Stimulated activated CD8-positive, alpha-beta memory T cell treated with anti-CD3 and anti-CD28 coated beads, Interleukin-7, amount 100 ng/mL, for 1 hour (primary cell): Measurements from ENCODE around the gene BCL2.
"Not testable (repeated sequence)": the region's sequence is repeated elsewhere in the genome, so short reads cannot be mapped to it uniquely, and the experiment has no call there.

ENCODE experiments used
- DNase-seq, 2 donors: peaks; one replicate each; pipeline ENCODE4 v3.0.0-alpha.2; 2020; ENCODE audit warnings: low read depth in 2 of 2

Gene BCL2

DNA sequence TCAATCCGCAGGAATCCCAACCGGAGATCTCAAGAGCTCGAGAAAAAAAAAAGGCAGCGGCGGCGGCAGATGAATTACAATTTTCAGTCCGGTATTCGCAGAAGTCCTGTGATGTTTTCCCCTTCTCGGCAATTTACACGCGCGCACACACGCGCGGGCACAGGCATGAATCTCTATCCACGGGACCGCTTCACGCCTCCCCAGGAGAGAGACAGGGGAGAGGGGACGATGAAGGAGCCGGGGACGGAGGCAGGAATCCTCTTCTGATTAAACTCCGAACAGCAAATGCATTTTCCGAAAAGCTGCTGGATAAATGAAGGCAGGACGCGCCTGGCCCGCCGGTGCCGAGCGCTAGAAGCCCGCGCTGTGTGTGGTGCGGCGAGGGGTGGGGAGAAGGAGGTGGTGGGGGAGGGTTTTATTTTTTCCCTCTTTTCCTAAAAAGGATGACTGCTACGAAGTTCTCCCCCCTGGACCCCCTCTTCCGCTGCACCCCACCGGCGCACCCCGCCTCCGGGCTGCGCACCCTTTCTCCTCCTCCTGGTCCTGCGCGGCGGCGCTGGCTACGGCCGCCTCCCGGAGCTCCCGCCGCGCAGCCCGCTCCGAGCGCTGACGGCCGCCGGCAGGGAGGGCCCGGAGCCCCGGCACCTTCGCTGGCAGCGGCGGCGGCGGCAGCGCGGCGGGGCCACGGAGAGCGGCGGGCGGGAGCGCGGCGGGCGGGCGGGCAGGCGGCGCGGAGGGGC lies at the start of gene BCL2:
Gene BCL2, minus strand, starts transcription at position 387 of the 740 bp plus-strand sequence.
- no peak for DNase-seq

DNA sequence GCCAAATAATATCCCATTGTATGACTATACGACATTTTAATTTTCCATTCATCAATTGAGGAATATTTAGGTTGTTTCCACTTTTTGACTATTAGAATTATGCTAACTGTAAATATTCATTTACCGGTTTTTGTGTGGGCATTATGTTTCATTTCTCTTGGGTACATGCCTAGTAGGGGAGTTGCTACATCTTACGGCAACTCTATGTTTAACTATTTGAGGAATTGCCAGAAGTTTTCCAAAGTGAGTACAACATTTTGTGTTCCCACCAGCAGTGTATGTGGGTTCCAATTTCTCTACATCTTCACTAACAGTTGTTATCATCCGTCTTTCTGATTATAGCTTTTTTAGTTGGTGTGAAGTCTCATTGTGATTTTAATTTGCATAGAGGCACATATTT lies 49.0 kb upstream of the BCL2 start:
- no peak for DNase-seq

- peak; percentile 54 to 57 for DNase-seq
Observed at GRCh38 chr18:63367053-63367953, 47.7 kb upstream of the BCL2 start, which contains the start of gene KDSR. Gene KDSR, minus strand, starts transcription at chr18:63367206. Its CDS starts 88 bp downstream, at chr18:63367118.

DNA sequence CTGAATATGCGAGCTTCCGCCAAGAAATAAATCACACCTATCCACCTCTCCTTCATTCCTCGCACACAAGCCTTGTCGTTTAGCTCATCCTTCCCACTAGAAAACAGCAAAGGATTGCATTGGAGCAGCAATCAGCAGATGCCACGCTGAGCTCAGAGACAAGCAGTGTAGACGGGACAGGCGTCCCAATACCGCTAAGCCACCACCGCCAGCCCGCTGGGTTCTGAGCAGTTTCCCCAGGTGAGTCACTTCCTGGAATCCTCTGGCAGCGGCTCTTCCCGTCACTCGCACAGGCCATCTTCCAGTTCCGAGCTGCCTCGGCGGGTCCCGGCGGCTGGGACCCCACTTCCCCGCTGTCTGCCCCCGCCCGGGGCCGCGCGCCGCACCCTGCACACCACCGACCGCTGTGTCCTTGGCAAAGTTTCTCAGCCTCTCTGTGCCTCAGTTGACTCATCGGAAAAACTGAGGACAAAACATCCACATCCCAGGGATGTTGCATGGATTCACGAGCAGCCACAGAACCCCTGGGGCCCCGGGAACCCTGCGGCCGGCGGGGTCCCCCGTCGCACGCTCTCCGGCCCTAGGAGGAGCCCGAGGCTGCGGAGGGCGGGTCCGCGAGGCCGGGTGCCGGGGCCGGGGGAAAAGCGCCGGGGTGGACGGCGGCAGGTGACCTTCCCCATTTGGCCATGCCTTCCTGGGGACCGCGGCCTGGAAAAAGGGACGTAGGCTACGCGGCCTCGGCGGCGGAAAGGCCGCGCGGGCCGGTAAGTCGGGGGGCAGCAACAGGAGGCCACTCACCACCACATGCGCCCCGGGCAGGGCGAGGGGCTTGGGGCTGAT lies 46.9 kb upstream of the BCL2 start:
- peak; percentile 42 to 43 for DNase-seq

GRCh38 chr18:63365876-63366212 lies 46.3 kb upstream of the BCL2 start:
- DNase-seq: no peak

GRCh38 chr18:63363951-63364350 lies 44.4 kb upstream of the BCL2 start:
- no peak for DNase-seq

DNA sequence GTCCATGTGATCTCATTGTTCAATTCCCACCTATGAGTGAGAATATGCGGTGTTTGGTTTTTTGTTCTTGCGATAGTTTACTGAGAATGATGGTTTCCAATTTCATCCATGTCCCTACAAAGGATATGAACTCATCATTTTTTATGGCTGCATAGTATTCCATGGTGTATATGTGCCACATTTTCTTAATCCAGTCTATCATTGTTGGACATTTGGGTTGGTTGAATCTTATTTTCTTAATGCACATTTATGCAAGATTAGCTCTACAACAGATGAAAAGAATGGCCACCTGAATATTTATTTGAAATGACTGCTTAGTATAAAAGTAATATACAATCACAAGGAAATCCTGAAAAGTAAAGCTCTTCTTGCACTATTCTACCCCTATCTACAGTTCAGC lies 43.9 kb upstream of the BCL2 start:
- not testable (repeated sequence) for DNase-seq

DNA sequence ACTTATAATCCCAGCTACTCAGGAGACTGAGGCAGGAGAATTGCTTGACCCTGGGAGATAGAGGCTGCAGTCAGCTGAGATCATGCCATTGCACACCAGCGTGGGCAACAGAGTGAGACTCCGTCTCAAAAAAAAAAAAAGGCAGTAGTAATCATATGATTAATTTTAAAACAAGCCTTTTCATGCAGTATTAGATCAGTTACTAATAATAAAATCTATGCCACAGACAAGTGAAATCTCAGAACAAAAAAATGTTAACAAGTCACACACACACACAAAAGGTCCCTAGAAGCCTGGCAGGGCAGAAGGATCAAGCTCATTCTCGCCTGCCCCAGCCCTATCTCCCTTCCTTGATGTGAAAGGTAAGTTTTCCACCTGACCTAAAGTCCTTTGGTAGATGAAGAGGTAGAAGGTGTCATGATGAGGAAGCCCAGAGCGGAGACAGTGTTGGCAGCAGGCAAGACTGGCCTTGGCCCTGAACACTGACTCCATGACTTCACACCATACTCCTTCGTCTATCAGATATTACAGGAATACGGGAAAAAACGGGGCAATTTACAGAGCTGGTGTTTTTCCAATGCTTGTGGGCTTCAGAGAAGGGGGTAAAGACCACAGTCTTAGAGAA lies 36.8 kb upstream of the BCL2 start:
- DNase-seq: no peak

GRCh38 chr18:63350230-63350629 lies 30.7 kb upstream of the BCL2 start:
- no peak for DNase-seq

DNA sequence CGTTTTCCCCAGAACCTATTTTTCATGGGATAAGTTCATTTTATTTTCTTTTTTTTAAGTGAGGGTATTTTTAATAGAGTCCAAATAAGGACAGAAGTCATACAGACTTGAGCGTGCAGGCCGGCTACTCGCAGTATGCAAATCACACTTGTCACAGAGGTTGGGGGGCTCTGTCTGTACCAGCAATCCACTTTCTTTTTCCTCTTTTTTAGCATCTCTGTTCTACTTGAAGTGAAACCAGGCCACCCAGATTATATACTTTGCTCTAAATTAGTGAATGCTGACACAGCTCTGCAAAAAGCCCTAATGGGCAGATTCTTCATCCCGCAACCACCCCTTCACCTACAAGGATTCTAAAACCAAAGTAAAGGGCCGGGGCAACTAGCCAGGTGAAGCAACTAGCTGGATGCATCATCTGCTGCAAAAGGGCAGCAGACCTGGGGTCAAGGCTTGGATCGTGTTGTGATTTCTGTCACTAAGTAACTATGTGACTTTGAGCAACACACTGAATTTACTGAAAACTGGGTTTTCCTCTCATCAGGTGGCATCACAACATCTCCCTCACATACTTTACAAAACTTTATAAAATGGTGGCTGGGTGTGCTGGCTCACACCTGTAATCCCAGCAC lies 29.1 kb upstream of the BCL2 start:
- DNase-seq: no peak

GRCh38 chr18:63346480-63347183 lies 27.1 kb upstream of the BCL2 start:
- DNase-seq: no peak

DNA sequence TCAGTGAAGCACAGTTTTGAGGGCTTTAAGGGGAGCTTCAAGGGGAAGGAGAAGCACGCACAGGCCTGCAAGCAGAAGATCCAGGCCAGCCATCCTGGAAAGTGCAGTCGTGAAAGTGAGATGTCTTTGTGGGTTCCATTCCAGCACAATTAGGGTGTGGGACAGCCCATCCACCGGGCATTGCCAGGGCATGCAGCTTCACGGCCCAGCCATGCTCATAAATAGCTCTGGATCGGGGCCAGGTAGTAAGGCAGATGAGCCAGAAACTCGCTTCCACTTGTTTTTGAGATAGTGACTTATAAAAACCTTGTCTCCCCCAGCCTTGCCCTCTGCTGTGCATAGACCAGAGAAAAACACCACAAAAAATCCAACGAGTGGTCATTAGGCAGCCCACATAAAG lies 26.5 kb upstream of the BCL2 start:
- no peak for DNase-seq

DNA sequence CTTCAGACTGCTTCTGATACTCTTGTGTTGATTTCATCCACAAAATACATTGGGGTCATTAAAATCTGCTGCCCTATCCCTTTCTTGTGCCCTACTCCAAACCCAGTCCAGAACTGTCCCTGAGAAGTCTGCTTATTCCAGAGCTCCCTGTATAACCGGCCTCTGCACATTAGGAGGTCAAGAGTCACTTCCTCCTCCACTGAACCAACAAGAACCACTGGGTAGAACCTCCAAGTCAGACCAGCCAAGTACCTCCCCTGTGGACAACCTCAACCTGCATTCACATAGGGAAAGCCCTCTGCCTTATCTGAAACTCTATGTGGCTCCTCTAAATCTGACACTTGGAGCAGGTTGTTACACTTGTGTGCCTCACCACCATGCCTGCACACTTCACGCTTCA lies 25.3 kb upstream of the BCL2 start:
- DNase-seq: no peak

- DNase-seq: no peak
Observed at GRCh38 chr18:63344263-63344662, 24.7 kb upstream of the BCL2 start.

GRCh38 chr18:63342206-63342605 lies 22.6 kb upstream of the BCL2 start:
- DNase-seq: no peak

- DNase-seq: no peak
Observed at GRCh38 chr18:63339920-63340484, 20.4 kb upstream of the BCL2 start.

- no peak for DNase-seq
Observed at GRCh38 chr18:63336366-63337099, 17.0 kb upstream of the BCL2 start.

GRCh38 chr18:63331105-63331504 lies 11.5 kb upstream of the BCL2 start:
- DNase-seq: no peak

GRCh38 chr18:63329431-63330145 lies 10.0 kb upstream of the BCL2 start:
- no peak for DNase-seq
